Measurements from ENCODE around the gene MFSD12.
"Not testable (repeated sequence)": the region's sequence is repeated elsewhere in the genome, so short reads cannot be mapped to it uniquely, and the experiment has no call there.

The MFSD12 gene

GRCh38 chr19:3536429-3537100, 20.8 kb downstream of the MFSD12 start:
- no peak for DNase-seq

DNA sequence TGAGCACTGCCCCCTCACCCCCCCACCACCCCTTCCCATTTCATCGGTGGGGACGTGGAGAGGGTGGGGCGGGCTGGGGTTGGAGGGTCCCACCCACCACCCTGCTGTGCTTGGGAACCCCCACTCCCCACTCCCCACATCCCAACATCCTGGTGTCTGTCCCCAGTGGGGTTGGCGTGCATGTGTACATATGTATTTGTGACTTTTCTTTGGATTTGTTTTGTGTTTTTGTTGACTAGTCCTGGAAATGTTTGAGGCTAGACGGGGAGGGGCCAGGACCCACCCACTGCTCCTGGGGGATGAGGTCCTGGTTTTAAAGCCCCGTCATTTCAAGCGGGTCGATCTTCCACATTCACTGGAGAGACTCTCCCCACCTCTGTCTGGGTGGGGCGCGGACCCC, 21.4 kb downstream of the MFSD12 start:
- no peak for DNase-seq

GRCh38 chr19:3535563-3535965, 21.8 kb downstream of the MFSD12 start:
- DNase-seq: no peak

DNA sequence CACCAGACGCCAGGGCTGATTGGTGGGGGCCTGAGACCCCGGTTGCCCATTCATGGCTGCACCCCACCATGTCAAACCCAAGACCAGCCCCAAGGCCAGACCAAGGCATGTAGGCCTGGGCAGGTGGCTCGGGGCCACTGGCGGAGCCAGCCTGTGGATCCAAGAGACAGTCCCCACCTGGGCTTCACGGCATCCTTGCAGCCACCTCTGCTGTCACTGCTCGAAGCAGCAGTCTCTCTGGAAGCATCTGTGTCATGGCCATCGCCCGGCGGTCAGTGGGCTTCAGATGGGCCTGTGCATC, 22.2 kb downstream of the MFSD12 start:
- DNase-seq: no peak

DNA sequence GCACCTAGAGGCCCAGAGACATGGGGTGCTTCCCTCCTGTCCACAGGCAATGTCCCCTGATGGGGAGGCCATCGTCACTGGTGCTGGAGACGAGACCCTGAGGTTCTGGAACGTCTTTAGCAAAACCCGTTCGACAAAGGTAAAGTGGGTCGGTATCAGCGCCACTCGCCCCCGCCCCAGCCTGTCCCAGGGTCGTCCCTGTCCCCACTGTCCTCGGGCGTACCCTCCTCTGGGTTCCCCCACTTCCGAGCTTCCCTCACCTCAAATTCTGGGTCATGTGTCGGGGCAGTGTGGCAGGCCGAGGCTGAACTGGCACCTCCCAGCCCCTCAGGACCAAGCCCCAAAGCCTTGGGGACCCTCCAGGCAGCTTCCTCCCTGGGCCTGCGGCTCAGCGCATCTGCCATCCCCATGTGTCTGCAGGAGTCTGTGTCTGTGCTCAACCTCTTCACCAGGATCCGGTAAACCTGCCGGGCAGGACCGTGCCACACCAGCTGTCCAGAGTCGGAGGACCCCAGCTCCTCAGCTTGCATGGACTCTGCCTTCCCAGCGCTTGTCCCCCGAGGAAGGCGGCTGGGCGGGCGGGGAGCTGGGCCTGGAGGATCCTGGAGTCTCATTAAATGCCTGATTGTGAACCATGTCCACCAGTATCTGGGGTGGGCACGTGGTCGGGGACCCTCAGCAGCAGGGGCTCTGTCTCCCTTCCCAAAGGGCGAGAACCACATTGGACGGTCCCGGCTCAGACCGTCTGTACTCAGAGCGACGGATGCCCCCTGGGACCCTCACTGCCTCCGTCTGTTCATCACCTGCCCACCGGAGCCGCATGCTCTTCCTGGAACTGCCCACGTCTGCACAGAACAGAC, 22.8 kb downstream of the MFSD12 start:
- no peak for DNase-seq

DNA sequence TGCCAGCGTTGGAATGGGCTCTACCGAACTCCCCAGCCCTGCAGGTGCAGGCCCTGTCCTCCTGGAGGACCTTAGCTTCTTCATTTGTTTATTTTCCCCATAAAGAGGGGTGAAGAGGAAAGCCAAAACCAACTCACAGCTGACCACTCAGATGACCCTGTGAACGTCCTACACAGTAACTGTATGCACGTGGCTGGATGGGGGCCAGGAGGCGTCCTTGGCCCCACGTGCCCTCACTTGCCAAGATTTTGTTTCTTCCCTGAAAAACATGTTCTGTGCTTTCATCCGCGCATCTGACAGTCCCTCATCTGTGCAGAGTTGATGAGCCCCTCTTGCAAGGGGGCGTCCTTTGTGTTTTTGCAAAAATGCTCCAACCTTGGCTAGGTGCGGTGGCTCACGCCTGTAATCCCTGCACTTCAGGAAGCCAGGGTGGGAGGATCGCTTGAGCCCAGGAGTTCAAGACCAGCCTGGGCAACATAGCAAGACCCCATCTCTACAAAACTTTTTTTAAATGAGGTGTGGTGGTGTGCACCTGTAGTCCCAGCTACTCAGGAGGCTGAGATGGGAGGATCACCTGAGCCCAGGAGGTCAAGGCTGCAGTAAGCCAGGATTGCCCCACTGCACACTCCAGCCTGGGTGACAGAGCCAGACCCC, 23.7 kb downstream of the MFSD12 start:
- no peak for DNase-seq

DNA sequence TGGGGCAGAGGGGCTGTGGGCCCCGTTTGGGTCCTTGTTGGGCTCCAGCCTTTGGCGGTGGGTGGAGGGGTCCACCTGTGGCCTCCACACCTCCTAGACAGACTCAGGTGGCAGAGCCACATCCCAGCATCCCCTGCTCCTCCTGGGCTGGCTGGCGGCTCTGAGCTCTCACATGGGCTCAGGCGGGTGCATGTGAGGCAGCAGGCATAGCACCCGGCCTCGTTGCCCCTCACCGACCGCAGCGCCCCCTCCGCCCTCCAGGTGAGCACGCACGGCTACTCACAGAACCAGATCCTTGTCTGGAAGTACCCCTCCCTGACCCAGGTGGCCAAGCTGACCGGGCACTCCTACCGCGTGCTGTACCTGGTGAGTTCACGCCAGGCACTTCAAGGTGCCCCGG, 24.4 kb downstream of the MFSD12 start:
- no peak for DNase-seq

GRCh38 chr19:3532154-3532786, 25.1 kb downstream of the MFSD12 start:
- DNase-seq: no peak

GRCh38 chr19:3531716-3532115, 25.7 kb downstream of the MFSD12 start:
- DNase-seq: no peak

DNA sequence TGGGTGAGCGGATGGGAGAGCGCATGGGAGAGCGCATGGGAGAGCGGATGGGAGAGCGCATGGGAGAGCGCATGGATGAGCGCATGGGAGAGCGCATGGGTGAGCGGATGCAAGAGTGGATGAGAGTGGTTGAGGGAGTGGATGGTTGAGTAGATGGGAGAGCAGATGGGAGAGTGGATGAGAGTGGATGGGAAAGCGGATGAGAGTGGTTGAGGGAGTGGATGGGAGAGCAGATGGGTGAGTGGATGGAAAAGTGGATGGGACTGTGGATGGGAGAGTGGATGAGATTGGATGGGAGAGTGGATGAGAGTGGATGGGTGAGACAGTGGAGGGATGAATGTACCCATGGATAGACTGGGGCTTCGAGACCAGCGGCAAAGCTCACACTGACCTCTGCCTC, 27.0 kb downstream of the MFSD12 start:
- no peak for DNase-seq

GRCh38 chr19:3529299-3529698, 28.1 kb downstream of the MFSD12 start:
- not testable (repeated sequence) for DNase-seq

- no peak for DNase-seq
Observed at GRCh38 chr19:3528539-3529211, 28.7 kb downstream of the MFSD12 start.

DNA sequence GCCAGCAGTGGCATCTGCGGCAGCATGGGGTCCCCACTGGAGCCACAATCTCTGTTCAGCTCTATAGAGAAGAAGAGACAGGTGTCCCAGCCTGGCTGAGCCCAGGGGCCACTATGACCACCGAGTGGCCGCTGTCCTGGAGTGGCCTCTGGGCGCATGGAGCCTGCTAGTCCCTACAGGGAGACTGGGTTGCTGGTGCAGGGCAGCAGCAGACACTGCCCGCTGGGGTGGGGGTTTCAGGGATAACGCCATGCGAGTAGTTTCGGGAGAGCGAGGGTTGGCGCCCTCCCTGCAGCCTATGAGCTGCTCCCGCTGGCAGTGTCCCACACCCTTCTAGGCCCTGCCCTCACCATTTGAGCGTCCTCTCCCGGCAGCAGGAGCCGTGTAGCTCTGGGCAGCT, 29.3 kb downstream of the MFSD12 start:
- DNase-seq: no peak

DNA sequence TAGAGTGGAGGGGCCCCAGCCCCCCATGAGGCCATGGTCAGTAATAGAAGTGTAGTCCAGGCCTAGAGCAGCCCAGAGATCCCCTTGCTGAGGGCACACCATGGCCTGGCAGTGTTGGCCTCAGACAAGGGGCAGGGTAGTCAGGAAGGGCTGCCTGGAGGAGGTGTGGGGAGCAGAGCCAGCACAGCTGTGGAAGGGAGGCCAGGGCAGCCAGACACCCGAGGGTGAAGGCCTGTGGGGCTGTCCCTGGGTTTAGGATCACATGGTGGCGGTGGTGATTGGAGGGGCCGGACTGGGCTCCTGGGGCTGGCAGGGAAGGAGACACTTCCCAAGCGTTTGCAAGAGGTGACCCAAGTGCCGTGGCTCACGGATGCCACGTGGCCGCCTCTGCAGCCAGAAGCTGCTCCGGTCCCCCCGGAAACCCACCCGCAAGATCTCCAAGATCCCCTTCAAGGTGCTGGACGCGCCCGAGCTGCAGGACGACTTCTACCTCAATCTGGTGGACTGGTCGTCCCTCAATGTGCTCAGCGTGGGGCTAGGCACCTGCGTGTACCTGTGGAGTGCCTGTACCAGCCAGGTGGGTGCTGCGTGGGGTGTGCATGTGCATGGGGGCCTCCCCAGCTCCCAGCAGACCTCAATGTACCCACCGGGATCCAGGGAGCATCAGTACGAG, 30.0 kb downstream of the MFSD12 start:
- no peak for DNase-seq

DNA sequence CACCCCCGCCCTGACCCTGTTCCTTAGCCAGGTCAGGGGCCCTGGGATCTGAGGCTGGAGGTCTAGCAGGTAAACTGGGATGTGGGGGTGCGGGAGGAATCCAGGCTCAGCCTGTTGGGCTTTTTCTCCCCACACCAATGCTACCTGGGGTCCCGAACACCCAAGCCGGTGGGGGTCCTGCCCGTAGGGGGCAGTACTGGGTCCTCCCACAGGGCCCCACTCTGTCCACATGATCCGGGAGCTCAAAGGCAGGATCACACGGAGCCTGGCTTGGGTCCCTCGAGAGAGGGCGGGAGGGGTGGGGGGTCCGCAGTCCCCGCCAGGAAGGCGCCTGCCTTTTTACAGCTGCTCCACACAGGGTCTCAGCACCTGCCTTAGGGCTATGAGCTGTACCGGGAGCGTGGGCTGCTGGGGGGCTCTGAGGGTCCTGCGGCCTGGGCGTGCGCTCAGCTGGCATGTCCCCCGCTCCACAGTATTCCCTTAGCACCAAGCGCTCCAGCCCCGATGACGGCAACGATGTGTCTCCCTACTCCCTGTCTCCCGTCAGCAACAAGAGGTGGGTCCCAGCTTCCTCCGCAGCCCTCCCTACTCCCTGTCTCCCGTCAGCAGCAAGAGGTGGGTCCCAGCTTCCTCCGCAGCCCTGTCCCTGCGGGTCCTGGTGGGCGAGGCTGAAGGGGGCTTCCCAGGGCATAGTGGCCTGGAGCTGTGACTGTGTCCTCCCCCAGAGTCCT, 30.7 kb downstream of the MFSD12 start:
- DNase-seq: no peak

- no peak for DNase-seq
Observed at GRCh38 chr19:3524904-3525451, 32.4 kb downstream of the MFSD12 start.

DNA sequence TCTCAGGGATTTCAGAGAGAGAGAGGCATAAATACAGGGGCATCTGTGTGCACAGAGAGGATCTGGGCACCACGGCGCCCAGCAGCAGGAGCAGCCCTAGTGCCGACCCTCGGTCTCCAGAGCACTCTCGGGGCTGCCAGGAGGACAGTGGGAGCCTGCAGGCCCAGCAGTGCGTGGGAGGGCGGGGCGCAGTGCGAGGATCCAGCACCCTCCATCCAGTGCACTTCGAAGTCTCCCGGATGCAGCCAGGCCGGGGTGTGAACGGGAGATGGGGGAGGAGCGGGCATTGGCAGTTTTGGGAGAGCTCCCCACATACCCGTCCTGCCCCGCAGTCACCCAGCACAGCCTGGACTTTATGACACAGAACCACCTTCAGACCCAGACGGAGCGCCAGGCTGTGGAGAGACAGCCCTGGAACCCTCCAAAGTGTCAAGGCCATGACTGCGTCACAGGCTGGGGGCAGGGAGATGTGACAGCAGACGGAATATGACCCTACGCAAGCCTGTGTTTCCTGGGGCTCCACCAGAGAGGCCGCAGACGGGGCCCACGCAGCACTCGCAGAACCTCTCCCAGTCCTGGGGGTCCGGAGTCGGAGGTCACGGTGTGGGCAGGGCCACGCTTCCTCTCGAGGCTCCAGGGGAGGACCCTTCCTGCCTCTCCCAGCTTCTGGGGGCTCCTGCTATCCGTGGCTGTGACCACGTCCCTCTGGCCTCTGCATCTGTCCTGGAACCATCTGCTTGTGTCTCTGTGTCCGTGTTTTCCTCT, 33.1 kb downstream of the MFSD12 start:
- DNase-seq: no peak

GRCh38 chr19:3523361-3524077, 33.9 kb downstream of the MFSD12 start:
- no peak for DNase-seq

GRCh38 chr19:3522421-3523360, 34.7 kb downstream of the MFSD12 start:
- DNase-seq: no peak
